Measurements from ENCODE around the gene MTARC1. TPM values are rescaled to one million over a fixed set of nuclear protein-coding genes. Genes with fewer than 3 reads are reported as not detected.

The MTARC1 gene
- total RNA-seq (2021; ENCODE audit: unreplicated experiment) (26.5 TPM), Bru-seq, nascent RNA (percentile 51 among the genes with signal in this experiment), BruChase-seq, experiment 1, labeled RNA remaining after a 6-hour chase (percentile 70 among the genes with signal in this experiment), BruChase-seq, experiment 2, labeled RNA remaining after a 2-hour chase (percentile 60 among the genes with signal in this experiment)
- polyA plus RNA-seq (2012) = 7.6 and 10.2 TPM in 2 replicates
- long read RNA-seq, full-length matches to known transcripts = 28 of 34 reads
- long read RNA-seq, partial matches to known transcripts = 2 of 34 reads
- long read RNA-seq, other reads (novel, unspliced or antisense) = 4 of 34 reads

DNA sequence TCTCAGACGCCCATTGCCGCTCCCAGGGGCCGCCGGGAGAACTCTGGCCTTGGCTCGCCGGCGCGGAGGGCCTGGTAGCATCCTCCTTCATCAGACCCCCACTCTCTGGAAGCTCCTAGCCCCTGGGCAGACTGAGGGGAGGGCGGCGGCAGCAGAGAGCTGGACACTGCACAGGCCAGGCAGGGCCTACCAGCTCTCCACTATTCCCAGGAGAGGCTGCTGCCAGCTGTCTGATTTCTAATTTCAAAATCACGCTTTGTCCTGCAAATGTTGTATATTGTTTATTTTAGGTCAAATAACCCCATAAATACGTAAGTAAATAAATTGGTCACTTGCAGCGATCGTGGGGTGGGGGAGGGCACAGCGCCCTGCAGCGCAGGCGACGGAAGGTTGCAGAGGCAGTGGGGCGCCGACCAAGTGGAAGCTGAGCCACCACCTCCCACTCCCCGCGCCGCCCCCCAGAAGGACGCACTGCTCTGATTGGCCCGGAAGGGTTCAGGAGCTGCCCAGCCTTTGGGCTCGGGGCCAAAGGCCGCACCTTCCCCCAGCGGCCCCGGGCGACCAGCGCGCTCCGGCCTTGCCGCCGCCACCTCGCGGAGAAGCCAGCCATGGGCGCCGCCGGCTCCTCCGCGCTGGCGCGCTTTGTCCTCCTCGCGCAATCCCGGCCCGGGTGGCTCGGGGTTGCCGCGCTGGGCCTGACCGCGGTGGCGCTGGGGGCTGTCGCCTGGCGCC lies at the start of gene MTARC1:
Gene MTARC1, plus strand, starts transcription at position 577 of the 732 bp plus-strand sequence. Its CDS starts 32 bp downstream, at position 609.
- Histone ChIP-seq H3K4me1 (ENCODE audit: control insufficient read depth in 1 of 2, insufficient read depth in 2 of 2, low read length in 2 of 2) (peaks cover 11 to 25% of the 10 kb centered on the region in 2 experiments), H3K9me2 (ENCODE audit: insufficient read depth) (no peaks in the 10 kb centered on the region), H3K79me2 (ENCODE audit: insufficient read depth, low read length) (peaks cover 13% of the 10 kb centered on the region), H3K9me3 (ENCODE audit: control insufficient read depth in 1 of 2, insufficient read depth in 1 of 2, low read depth in 1 of 2, low read length in 2 of 2) (no peaks in the 10 kb centered on the region), H3K27ac (ENCODE audit: low read depth, low read length) (peak within 1 kb of the TSS; percentile 80), H2AFZ (ENCODE audit: low read depth, low read length, poor library complexity, severe bottlenecking) (peak within 1 kb of the TSS; percentile 40), H3K27me3 (ENCODE audit: insufficient read depth, low read length) (no peaks in the 10 kb centered on the region), H3K9ac (ENCODE audit: low read length) (peak within 1 kb of the TSS; percentile 81), H3K4me2 (ENCODE audit: low read length) (peak within 1 kb of the TSS; percentile 97), H3K4me3 (replicated peaks in 1 of 2; ENCODE audit: low read depth in 1 of 2, low read length in 2 of 2) (peak within 1 kb of the TSS; percentile 49 to 66), H3K36me3 (ENCODE audit: control insufficient read depth in 1 of 2, insufficient read depth in 2 of 2, low read length in 2 of 2) (no peaks in the 10 kb centered on the region), H4K20me1 (ENCODE audit: insufficient read depth) (no peaks in the 10 kb centered on the region)
- intact Hi-C loops (cut with micrococcal nuclease) = no loop called here
- peak; percentile 85 for ATAC-seq
- ChIA-PET POLR2A (interaction anchor here (1.2 kb wide), 2 partner anchors 11 to 505 kb away, joined by 3 to 4 read pairs; no protein-coding TSS in a partner anchor), CTCF (interaction anchor here (3.0 to 3.4 kb wide), 2 partner anchors 10 to 505 kb away, joined by 9 to 29 read pairs; no protein-coding TSS in a partner anchor), RAD21 (ENCODE audit: low non-redundant PET in 1 of 2, low total read pairs in 2 of 2, uncharacterized antibody in 2 of 2, unreplicated experiment in 2 of 2) (no interaction called here)
- DNase-seq (ENCODE audit: low read depth, low spot score) = no peak
- no peak for TF ChIP-seq SIN3A (IDR thresholded peaks at IDR 0.05; ENCODE audit: low read depth)
- TF ChIP-seq, protein P1, sequence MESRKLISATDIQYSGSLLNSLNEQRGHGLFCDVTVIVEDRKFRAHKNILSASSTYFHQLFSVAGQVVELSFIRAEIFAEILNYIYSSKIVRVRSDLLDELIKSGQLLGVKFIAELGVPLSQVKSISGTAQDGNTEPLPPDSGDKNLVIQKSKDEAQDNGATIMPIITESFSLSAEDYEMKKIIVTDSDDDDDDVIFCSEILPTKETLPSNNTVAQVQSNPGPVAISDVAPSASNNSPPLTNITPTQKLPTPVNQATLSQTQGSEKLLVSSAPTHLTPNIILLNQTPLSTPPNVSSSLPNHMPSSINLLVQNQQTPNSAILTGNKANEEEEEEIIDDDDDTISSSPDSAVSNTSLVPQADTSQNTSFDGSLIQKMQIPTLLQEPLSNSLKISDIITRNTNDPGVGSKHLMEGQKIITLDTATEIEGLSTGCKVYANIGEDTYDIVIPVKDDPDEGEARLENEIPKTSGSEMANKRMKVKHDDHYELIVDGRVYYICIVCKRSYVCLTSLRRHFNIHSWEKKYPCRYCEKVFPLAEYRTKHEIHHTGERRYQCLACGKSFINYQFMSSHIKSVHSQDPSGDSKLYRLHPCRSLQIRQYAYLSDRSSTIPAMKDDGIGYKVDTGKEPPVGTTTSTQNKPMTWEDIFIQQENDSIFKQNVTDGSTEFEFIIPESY (IDR thresholded peaks at IDR 0.05; ENCODE audit: extremely low read depth, insufficient replicate concordance, low read length) = no peak
- peak; percentile 31 for TF ChIP-seq POLR2A (IDR thresholded peaks at IDR 0.05; ENCODE audit: borderline replicate concordance, extremely low read depth, insufficient read depth, insufficient read length)
- TF ChIP-seq TCF7L2 (IDR thresholded peaks at IDR 0.05; ENCODE audit: borderline replicate concordance, extremely low read depth, insufficient read depth, insufficient read length) = no peak
- TF ChIP-seq POLR2AphosphoS5 (IDR thresholded peaks at IDR 0.05; ENCODE audit: low read depth, low read length) = peak; percentile 46
- TF ChIP-seq ZFX (IDR thresholded peaks at IDR 0.05) = peak; percentile 90
- no TSS peak for BruUV-seq (replicated peaks)
